ENCODE results near the gene FIG4. TPM values are rescaled to one million over a fixed set of nuclear protein-coding genes. Genes with fewer than 3 reads are reported as not detected.

The FIG4 gene
- total RNA-seq: 26.5 and 38.3 TPM in 2 replicates
- polyA plus RNA-seq: 17.5 and 21.1 TPM in 2 replicates
- 14.4 and 15.4 TPM in 2 replicates for polyA plus RNA-seq (2012)
- 3.9 and 5.3 TPM in 2 replicates for polyA minus RNA-seq (ENCODE audit: low replicate concordance)

GRCh38 chr6:109690737-109691621, at the start of gene FIG4, which contains the start of gene AK9:
Gene FIG4 (plus strand): TSS chr6:109691296. CDS start chr6:109691436, 140 bp downstream.
Gene AK9 (minus strand): TSS chr6:109691202. CDS start chr6:109675745, 15,457 bp downstream.
- H3K4me2 ChIP-seq (ENCODE audit: extremely low read depth, insufficient read depth, low read length): peak within 1 kb of the TSS; percentile 99
- H2AFZ ChIP-seq (ENCODE audit: low read length): peak within 1 kb of the TSS; percentile 96
- H3K27me3 ChIP-seq (ENCODE audit: control insufficient read depth, insufficient read depth, low read length): no peaks in the 10 kb centered on the region
- no peaks in the 10 kb centered on the region for H3K79me2 ChIP-seq (ENCODE audit: control insufficient read depth, insufficient read depth, low read length)
- H3K27ac ChIP-seq (ENCODE audit: insufficient read depth, low read length): peak within 1 kb of the TSS; percentile 53
- no peaks in the 10 kb centered on the region for H4K20me1 ChIP-seq (ENCODE audit: control insufficient read depth, extremely low read depth, insufficient read depth, low read length)
- no peak for TF ChIP-seq EZH2 (IDR thresholded peaks at IDR 0.05; ENCODE audit: low read length, missing control alignments)
- TF ChIP-seq CTCF (conservative IDR thresholded peaks at IDR 0.05 in 1 of 2, IDR thresholded peaks at IDR 0.05 in 1 of 2; ENCODE audit: low read depth in 1 of 2, low read length in 2 of 2): peak; percentile 32 to 33
- H3K4me3 ChIP-seq (replicated peaks in 1 of 4; ENCODE audit: control extremely low read depth in 1 of 4, insufficient read depth in 1 of 4, low read depth in 3 of 4, low read length in 4 of 4): peak within 1 kb of the TSS; percentile 85 to 94 (median 92)
- peak; percentile 91 to 93 for DNase-seq (ENCODE audit: low read depth in 2 of 2)
- peak within 1 kb of the TSS; percentile 69 for H3K9ac ChIP-seq (ENCODE audit: insufficient read depth, low read length)
- peaks cover 16% of the 10 kb centered on the region for H3K4me1 ChIP-seq (ENCODE audit: control insufficient read depth, extremely low read depth, insufficient read depth, low read length)
- no peaks in the 10 kb centered on the region for H3K9me3 ChIP-seq (ENCODE audit: control insufficient read depth, insufficient read depth, low read depth, low read length)
- no peaks in the 10 kb centered on the region for H3K36me3 ChIP-seq (ENCODE audit: control insufficient read depth, insufficient read depth, low read length)

- H3K4me2 ChIP-seq (ENCODE audit: extremely low read depth, insufficient read depth, low read length): no peak overlapping the region
- H3K36me3 ChIP-seq (ENCODE audit: control insufficient read depth, insufficient read depth, low read length): no peaks in the 10 kb centered on the region
- H3K79me2 ChIP-seq (ENCODE audit: control insufficient read depth, insufficient read depth, low read length): no peaks in the 10 kb centered on the region
- TF ChIP-seq CTCF (conservative IDR thresholded peaks at IDR 0.05 in 1 of 2, IDR thresholded peaks at IDR 0.05 in 1 of 2; ENCODE audit: low read depth in 1 of 2, low read length in 2 of 2) (no peak), EZH2 (IDR thresholded peaks at IDR 0.05; ENCODE audit: low read length, missing control alignments) (no peak)
- H3K27ac ChIP-seq (ENCODE audit: insufficient read depth, low read length): no peak overlapping the region
- H4K20me1 ChIP-seq (ENCODE audit: control insufficient read depth, extremely low read depth, insufficient read depth, low read length): no peaks in the 10 kb centered on the region
- no peak for DNase-seq (ENCODE audit: low read depth in 2 of 2)
- no peak overlapping the region for H2AFZ ChIP-seq (ENCODE audit: low read length)
- H3K9me3 ChIP-seq (ENCODE audit: control insufficient read depth, insufficient read depth, low read depth, low read length): no peaks in the 10 kb centered on the region
- no peak overlapping the region for H3K9ac ChIP-seq (ENCODE audit: insufficient read depth, low read length)
- no peak overlapping the region for H3K4me3 ChIP-seq (replicated peaks in 1 of 4; ENCODE audit: control extremely low read depth in 1 of 4, insufficient read depth in 1 of 4, low read depth in 3 of 4, low read length in 4 of 4)
- H3K4me1 ChIP-seq (ENCODE audit: control insufficient read depth, extremely low read depth, insufficient read depth, low read length): no peaks in the 10 kb centered on the region
- no peaks in the 10 kb centered on the region for H3K27me3 ChIP-seq (ENCODE audit: control insufficient read depth, insufficient read depth, low read length)
Measured at GRCh38 chr6:109644131-109644530, 47.0 kb upstream of the FIG4 start.

GRCh38 chr6:109653264-109653663, 37.8 kb upstream of the FIG4 start:
- no peaks in the 10 kb centered on the region for H4K20me1 ChIP-seq (ENCODE audit: control insufficient read depth, extremely low read depth, insufficient read depth, low read length)
- H3K9me3 ChIP-seq (ENCODE audit: control insufficient read depth, insufficient read depth, low read depth, low read length): no peaks in the 10 kb centered on the region
- no peak overlapping the region for H3K9ac ChIP-seq (ENCODE audit: insufficient read depth, low read length)
- TF ChIP-seq EZH2 (IDR thresholded peaks at IDR 0.05; ENCODE audit: low read length, missing control alignments): no peak
- no peak for TF ChIP-seq CTCF (conservative IDR thresholded peaks at IDR 0.05 in 1 of 2, IDR thresholded peaks at IDR 0.05 in 1 of 2; ENCODE audit: low read depth in 1 of 2, low read length in 2 of 2)
- peak in 1 of 2 donors; percentile 22 for DNase-seq (ENCODE audit: low read depth in 2 of 2)
- no peak overlapping the region for H3K4me3 ChIP-seq (replicated peaks in 1 of 4; ENCODE audit: control extremely low read depth in 1 of 4, insufficient read depth in 1 of 4, low read depth in 3 of 4, low read length in 4 of 4)
- no peak overlapping the region for H3K4me2 ChIP-seq (ENCODE audit: extremely low read depth, insufficient read depth, low read length)
- H3K36me3 ChIP-seq (ENCODE audit: control insufficient read depth, insufficient read depth, low read length): no peaks in the 10 kb centered on the region
- no peaks in the 10 kb centered on the region for H3K27me3 ChIP-seq (ENCODE audit: control insufficient read depth, insufficient read depth, low read length)
- H3K27ac ChIP-seq (ENCODE audit: insufficient read depth, low read length): no peak overlapping the region
- H3K79me2 ChIP-seq (ENCODE audit: control insufficient read depth, insufficient read depth, low read length): no peaks in the 10 kb centered on the region
- H2AFZ ChIP-seq (ENCODE audit: low read length): no peak overlapping the region
- no peaks in the 10 kb centered on the region for H3K4me1 ChIP-seq (ENCODE audit: control insufficient read depth, extremely low read depth, insufficient read depth, low read length)
